Measurements from ENCODE around the gene ITSN1. TPM values are rescaled to one million over a fixed set of nuclear protein-coding genes. Genes with fewer than 3 reads are reported as not detected.
"Not testable (repeated sequence)": the region's sequence is repeated elsewhere in the genome, so short reads cannot be mapped to it uniquely, and the experiment has no call there.

ITSN1 gene
- total RNA-seq, result 9.8 TPM

GRCh38 chr21:33642027-33642895 is at the start of gene ITSN1:
ITSN1 (plus strand) TSS chr21:33642501; CDS start chr21:33718829, 76,328 bp downstream.
- ATAC-seq, result peak; percentile 96

GRCh38 chr21:33598051-33598450 is 44.2 kb upstream of the ITSN1 start:
- ATAC-seq, result no peak

GRCh38 chr21:33608559-33608958 is 33.7 kb upstream of the ITSN1 start:
- ATAC-seq, result no peak

- no peak for ATAC-seq
These were observed 31.1 kb upstream of the ITSN1 start for GRCh38 chr21:33611006-33611744.

- not testable (repeated sequence) for ATAC-seq
These were observed 24.7 kb upstream of the ITSN1 start for GRCh38 chr21:33617565-33617964.

GRCh38 chr21:33618407-33618806 is 23.9 kb upstream of the ITSN1 start:
- no peak for ATAC-seq

- ATAC-seq, result no peak
These were observed 22.6 kb upstream of the ITSN1 start for GRCh38 chr21:33619726-33620125.

GRCh38 chr21:33622253-33622652 is 20.0 kb upstream of the ITSN1 start:
- ATAC-seq, result no peak

- ATAC-seq, result not testable (repeated sequence)
These were observed 16.1 kb upstream of the ITSN1 start for GRCh38 chr21:33626151-33626550.

GRCh38 chr21:33634254-33634653 is 8.0 kb upstream of the ITSN1 start:
- no peak for ATAC-seq

GRCh38 chr21:33640697-33641351 is 1.5 kb upstream of the ITSN1 start:
- ATAC-seq, result no peak

- peak; percentile 92 for ATAC-seq
These were observed 812 bp upstream of the ITSN1 start, which contains the start of gene CRYZL1 for GRCh38 chr21:33641352-33642026. CRYZL1 (minus strand) TSS chr21:33641741; CDS start chr21:33631551, 10,190 bp downstream.

GRCh38 chr21:33642896-33643657 is 776 bp downstream of the ITSN1 start:
- ATAC-seq, result no peak

- no peak for ATAC-seq
These were observed 1.5 kb downstream of the ITSN1 start for GRCh38 chr21:33643658-33644311.

GRCh38 chr21:33644383-33645074 is 2.2 kb downstream of the ITSN1 start:
- no peak for ATAC-seq

- no peak for ATAC-seq
These were observed 3.4 kb downstream of the ITSN1 start for GRCh38 chr21:33645730-33646129.

- ATAC-seq, result no peak
These were observed 5.3 kb downstream of the ITSN1 start for GRCh38 chr21:33647587-33647986.

GRCh38 chr21:33648555-33648954 is 6.3 kb downstream of the ITSN1 start:
- ATAC-seq, result no peak

- no peak for ATAC-seq
These were observed 7.9 kb downstream of the ITSN1 start for GRCh38 chr21:33650230-33650629.

- no peak for ATAC-seq
These were observed 8.7 kb downstream of the ITSN1 start for GRCh38 chr21:33650929-33651509.
